Activated CD4-positive, alpha-beta T cell treated with anti-CD3 and anti-CD28 coated beads, Interleukin-2, amount 50 U/mL, for 24 hours (primary cell): ENCODE data around the gene MYH2.
"Not testable (repeated sequence)": the region's sequence is repeated elsewhere in the genome, so short reads cannot be mapped to it uniquely, and the experiment has no call there.

Experiments
- DNase-seq, 2 donors: peaks; one replicate each; pipeline ENCODE4 v3.0.0-alpha.2; 2020; ENCODE audit warnings: low read depth in 1 of 2, low spot score in 1 of 2

MYH2 gene

GRCh38 chr17:10549096-10549842 lies at the start of gene MYH2:
Gene MYH2, minus strand, starts transcription at chr17:10549658. Its CDS starts 1,738 bp downstream, at chr17:10547920.
- DNase-seq = no peak

DNA sequence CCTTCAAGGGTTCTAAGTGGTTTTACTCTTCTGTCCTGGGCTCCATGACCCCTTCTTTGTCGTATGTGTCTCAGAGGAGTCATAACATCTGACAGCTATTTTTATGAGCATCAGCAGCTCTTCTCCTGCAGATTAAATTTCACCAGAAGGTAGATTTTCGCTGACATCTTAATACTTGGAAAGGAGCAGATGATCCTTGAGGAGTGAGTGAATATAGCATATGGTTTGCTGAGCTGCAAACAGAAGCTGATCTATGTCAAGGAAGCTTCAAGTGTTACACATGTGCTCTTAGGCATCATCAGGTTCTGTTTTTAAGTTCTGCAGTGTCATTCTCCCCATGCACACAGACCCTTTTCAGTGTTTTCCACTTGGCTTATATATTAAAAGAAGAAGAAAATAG lies 49.2 kb upstream of the MYH2 start:
- DNase-seq = no peak

GRCh38 chr17:10589553-10590145 lies 40.2 kb upstream of the MYH2 start:
- no peak for DNase-seq

DNA sequence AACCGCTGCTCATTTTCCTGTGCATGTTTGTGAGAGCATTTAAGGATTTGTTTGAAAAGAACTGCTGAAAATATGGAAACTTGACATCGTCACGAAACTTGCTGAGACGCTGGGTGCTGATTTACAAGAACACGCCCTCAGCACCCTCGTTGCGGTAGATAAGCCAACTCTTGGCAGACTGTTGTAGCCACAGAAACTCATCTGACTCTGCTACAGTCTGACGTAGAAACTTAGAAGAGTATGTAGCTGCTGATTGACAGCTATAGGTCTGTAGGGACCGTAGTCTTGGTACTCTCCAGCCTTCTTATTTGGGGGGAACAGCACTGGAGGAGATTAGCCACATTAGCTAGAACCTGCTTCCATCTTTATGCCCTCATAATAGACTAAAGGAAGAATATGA lies 36.1 kb upstream of the MYH2 start:
- no peak for DNase-seq

GRCh38 chr17:10583834-10584233 lies 34.4 kb upstream of the MYH2 start:
- no peak for DNase-seq

- DNase-seq = no peak
Measured at GRCh38 chr17:10579270-10579669, 29.8 kb upstream of the MYH2 start.

- DNase-seq = no peak
Measured at GRCh38 chr17:10574324-10574723, 24.9 kb upstream of the MYH2 start.

DNA sequence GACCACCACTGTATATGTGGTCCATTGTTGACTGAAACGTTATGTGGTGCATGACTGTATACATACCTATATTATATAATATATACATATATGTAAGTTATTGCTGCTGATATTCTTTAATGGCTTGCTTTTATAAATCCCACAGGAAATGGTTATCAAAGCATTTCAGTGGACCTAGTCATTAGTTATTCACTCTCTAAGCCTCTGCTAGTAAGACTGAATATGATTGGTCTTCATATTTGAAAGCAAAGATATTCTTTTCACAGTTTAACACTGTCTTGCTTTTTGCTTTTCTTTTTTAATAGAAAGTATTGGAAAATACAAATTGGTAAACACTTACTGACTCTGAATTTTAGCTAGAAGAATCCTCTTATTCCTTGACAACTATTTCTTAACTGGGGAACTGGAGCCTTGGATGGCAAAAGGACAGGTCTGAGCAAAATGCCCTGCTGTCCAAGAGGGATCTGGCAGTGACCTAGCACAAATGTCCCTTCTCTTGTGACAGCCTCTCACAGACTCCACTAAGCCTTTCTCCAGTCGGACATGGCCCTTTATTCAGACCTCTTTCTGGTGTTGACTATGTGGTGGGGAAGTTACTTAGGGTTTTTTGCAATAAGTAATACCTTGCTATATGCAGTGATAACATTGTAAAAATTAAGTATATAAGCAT lies 14.7 kb upstream of the MYH2 start:
- DNase-seq = no peak

GRCh38 chr17:10558049-10558448 lies 8.6 kb upstream of the MYH2 start:
- DNase-seq = no peak

- no peak for DNase-seq
Measured at GRCh38 chr17:10557422-10557821, 8.0 kb upstream of the MYH2 start.

GRCh38 chr17:10556301-10557005 lies 7.0 kb upstream of the MYH2 start:
- no peak for DNase-seq

GRCh38 chr17:10550014-10550413 lies 556 bp upstream of the MYH2 start:
- DNase-seq = no peak

- DNase-seq = no peak
Measured at GRCh38 chr17:10547351-10547750, 2.1 kb downstream of the MYH2 start.

- not testable (repeated sequence) for DNase-seq
Measured at GRCh38 chr17:10543486-10543885, 6.0 kb downstream of the MYH2 start.

GRCh38 chr17:10541179-10541578 lies 8.3 kb downstream of the MYH2 start:
- not testable (repeated sequence) for DNase-seq

GRCh38 chr17:10532026-10532425 lies 17.4 kb downstream of the MYH2 start:
- no peak for DNase-seq

- no peak for DNase-seq
Measured at GRCh38 chr17:10527419-10527818, 22.0 kb downstream of the MYH2 start.

DNA sequence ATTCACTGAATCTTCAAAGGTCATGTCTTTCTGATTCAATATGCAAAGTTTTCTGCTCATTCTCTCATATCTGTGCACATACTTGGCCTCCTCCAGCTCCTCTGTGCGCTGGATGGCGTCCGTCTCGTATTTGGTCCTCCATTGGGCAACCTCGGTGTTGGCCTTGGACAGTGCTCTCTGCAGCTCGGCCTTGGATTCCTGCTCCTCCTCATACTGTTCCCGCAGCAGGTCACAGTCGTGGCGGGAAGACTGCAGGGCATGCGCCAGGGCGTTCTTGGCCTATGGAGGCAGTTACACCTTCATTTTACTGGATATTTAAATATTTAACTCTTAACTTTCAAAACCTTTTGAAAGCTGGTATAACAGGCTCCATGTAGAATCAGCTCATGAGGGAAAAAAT lies 22.9 kb downstream of the MYH2 start:
- no peak for DNase-seq

GRCh38 chr17:10523064-10523463 lies 26.4 kb downstream of the MYH2 start:
- DNase-seq = no peak

DNA sequence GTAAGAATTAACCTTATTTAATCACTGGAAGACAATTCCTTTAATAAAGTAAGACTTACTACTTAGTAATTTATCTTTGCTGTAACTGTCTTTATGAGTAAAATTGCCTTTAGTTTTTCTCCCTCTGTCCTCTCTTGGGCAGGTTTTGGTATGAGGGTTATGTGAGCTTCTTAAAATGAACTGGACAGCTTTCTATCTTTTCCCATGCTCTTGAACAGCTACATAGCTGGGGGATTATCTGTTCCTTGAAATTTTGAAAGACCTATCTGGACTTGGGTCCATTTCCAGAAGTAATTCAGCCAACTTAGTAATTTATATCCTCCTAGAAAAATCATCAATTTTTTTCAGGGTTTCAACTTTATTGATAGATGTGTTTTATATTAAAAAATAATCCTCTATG lies 27.5 kb downstream of the MYH2 start:
- DNase-seq = no peak

GRCh38 chr17:10518271-10519037 lies 31.0 kb downstream of the MYH2 start, which contains the start of gene MYH1:
Gene MYH1, minus strand, starts transcription at chr17:10518542. Its CDS starts 1,900 bp downstream, at chr17:10516642.
- no peak for DNase-seq
